SK-N-SH (cell line): Measurements from ENCODE around the gene CLEC18B. TPM values are rescaled to one million over a fixed set of nuclear protein-coding genes. Genes with fewer than 3 reads are reported as not detected.

Experiments used
- CTCF ChIA-PET: fragments of 300-600, 350-600 bp; formaldehyde crosslinking; extraction: SDS; loops from one replicate; lab custom pipeline; 2021; lab: Yijun Ruan, JAX
- POLR2A ChIA-PET: fragments of 350-600 bp; sonication (Branson Sonifier 250); formaldehyde crosslinking; extraction: SDS; loops from one replicate; lab custom pipeline; 2020; ENCODE audit warnings: antibody characterized with exemption, inconsistent platforms; lab: Yijun Ruan, JAX
- DNase-seq: peaks from one replicate; pipeline ENCODE4 v3.0.0; 2012
- H2AFZ ChIP-seq: fragments of 200-600 bp; sonication (generic); 2 replicates; pipeline ENCODE4 v1.8.1; 2016; ENCODE audit warnings: antibody characterized with exemption, mild to moderate bottlenecking, low read depth
- H3F3A ChIP-seq: fragments of 200-600 bp; sonication (generic); replicated peaks from 2 replicates; pipeline ENCODE3; 2016; ENCODE audit warnings: antibody characterized with exemption, mild to moderate bottlenecking; ENCODE audit not compliant: insufficient read depth
- H3K27ac ChIP-seq, 2 experiments: fragments of 200-500 bp in 1 of 2; fragments of 200-600 bp in 1 of 2; sonication (Bioruptor generic) in 1 of 2; sonication (generic), shearing (Covaris generic) in 1 of 2; 2 replicates each; pipeline versions ENCODE4 v1.5.1 to v1.6.1; 2014 to 2016; ENCODE audit warnings: low read depth in 2 of 2, inconsistent platforms in 1 of 2, low read length in 1 of 2, mild to moderate bottlenecking in 1 of 2, mixed read lengths in 1 of 2
- H3K27me3 ChIP-seq: fragments of 200-600 bp; sonication (generic), shearing (Covaris generic); 2 replicates; pipeline ENCODE4 v1.6.1; 2016; ENCODE audit warnings: mixed run types; ENCODE audit not compliant: insufficient read depth
- H3K36me3 ChIP-seq, 2 experiments: fragments of 200-500 bp in 1 of 2; fragments of 200-600 bp in 1 of 2; sonication (Bioruptor generic) in 1 of 2; sonication (generic) in 1 of 2; replicated peaks in 1 of 2; 2 replicates each; pipeline versions ENCODE3 to v1.5.1; 2014 to 2016; ENCODE audit warnings: low read length in 1 of 2, mild to moderate bottlenecking in 1 of 2; ENCODE audit not compliant: insufficient read depth in 2 of 2, control insufficient read depth in 1 of 2
- H3K4me1 ChIP-seq, 2 experiments: fragments of 200-500 bp in 1 of 2; fragments of 200-600 bp in 1 of 2; sonication (Bioruptor generic) in 1 of 2; sonication (generic), shearing (Covaris generic) in 1 of 2; 2 replicates each; pipeline versions ENCODE4 v1.5.1 to v1.6.1; 2014 to 2016; ENCODE audit warnings: low read depth in 1 of 2, low read length in 1 of 2, mixed run types in 1 of 2; ENCODE audit not compliant: insufficient read depth in 2 of 2, control insufficient read depth in 1 of 2
- H3K4me2 ChIP-seq: fragments of 200-600 bp; sonication (generic), shearing (Covaris generic); 2 replicates; pipeline ENCODE4 v1.6.1; 2017; ENCODE audit warnings: mixed run types
- H3K4me3 ChIP-seq, 2 experiments: fragments of 200-500 bp in 1 of 2; fragments of 200-600 bp in 1 of 2; sonication (Bioruptor generic) in 1 of 2; sonication (generic), shearing (Covaris generic) in 1 of 2; 2 replicates each; pipeline versions ENCODE4 v1.5.1 to v1.8.1; 2014 to 2016; ENCODE audit warnings: low read depth in 2 of 2, inconsistent platforms in 1 of 2, low read length in 1 of 2, mild to moderate bottlenecking in 1 of 2, mixed read lengths in 1 of 2, moderate library complexity in 1 of 2
- H3K79me2 ChIP-seq: fragments of 200-600 bp; sonication (generic); 2 replicates; pipeline ENCODE4 v1.8.1; 2017; ENCODE audit warnings: mild to moderate bottlenecking; ENCODE audit not compliant: insufficient read depth
- H3K9ac ChIP-seq: fragments of 200-600 bp; sonication (generic); 2 replicates; pipeline ENCODE4 v1.6.1; 2017; ENCODE audit warnings: mixed run types
- H3K9me2 ChIP-seq: fragments of 200-600 bp; sonication (generic); 2 replicates; pipeline ENCODE4 v1.6.1; 2017; ENCODE audit warnings: mixed run types
- H3K9me3 ChIP-seq: fragments of 200-600 bp; sonication (generic); 2 replicates; pipeline ENCODE4 v1.6.1; 2017; ENCODE audit warnings: mixed run types, mild to moderate bottlenecking, moderate library complexity
- H4K20me1 ChIP-seq: fragments of 200-600 bp; sonication (generic); 2 replicates; pipeline ENCODE4 v1.6.1; 2017; ENCODE audit warnings: mild to moderate bottlenecking, mixed run types; ENCODE audit not compliant: insufficient read depth
- ELF1 ChIP-seq: IDR thresholded peaks from 2 replicates; pipeline ENCODE4 v1.4.0; 2012
- FOXJ3 ChIP-seq: sonication (generic); formaldehyde crosslinking; IDR thresholded peaks from 2 replicates; pipeline ENCODE4 v1.5.1; 2020; ENCODE audit warnings: mild to moderate bottlenecking, missing genetic modification reagents
- FOXM1 ChIP-seq: IDR thresholded peaks from 2 replicates; pipeline ENCODE4 v1.4.0; 2012; ENCODE audit warnings: low read depth, mild to moderate bottlenecking
- IRF3 ChIP-seq: fragments of 150-350 bp; IDR thresholded peaks from 2 replicates; pipeline ENCODE4 v1.6.1; 2016; ENCODE audit warnings: mild to moderate bottlenecking, low read depth, low read length
- MEF2A ChIP-seq: IDR thresholded peaks from 2 replicates; pipeline ENCODE4 v1.4.0; 2012; ENCODE audit warnings: low read depth, borderline replicate concordance
- NFIC ChIP-seq: IDR thresholded peaks from 2 replicates; pipeline ENCODE4 v1.4.0; 2012; ENCODE audit warnings: borderline replicate concordance
- NRF1 ChIP-seq: IDR thresholded peaks from 2 replicates; pipeline ENCODE4 v1.6.1; 2012; ENCODE audit warnings: low read depth, mild to moderate bottlenecking, low read length
- RXRA ChIP-seq: IDR thresholded peaks from 2 replicates; pipeline ENCODE4 v1.4.0; 2012; ENCODE audit warnings: low read depth, mild to moderate bottlenecking, borderline replicate concordance
- YY1 ChIP-seq: IDR thresholded peaks from 2 replicates; pipeline ENCODE4 v1.4.0; 2012; ENCODE audit warnings: low read depth, mild to moderate bottlenecking
- WGBS: methylation state at CpG from one replicate; pipeline ENCODE4 v1.1.6; 2017; ENCODE audit warnings: low lambda C conversion rate; 5-methylcytosine and 5-hydroxymethylcytosine counted together
- polyA plus RNA-seq, 3 experiments: library from polyadenylated mRNA; depleted of rRNA; stranded (reverse); fragments of >200 nt; gene quantifications; 2 replicates each; pipeline ENCODE4 v1.2.3, GENCODE V29; 2012
- TF ChIP-seq, protein P1 (sequence below): IDR thresholded peaks from 2 replicates; pipeline ENCODE4 v1.6.1; 2012; ENCODE audit warnings: mild to moderate bottlenecking, low read depth, low read length, moderate library complexity
- TF ChIP-seq, protein P2 (sequence below): fragments of 150-350 bp; IDR thresholded peaks from 2 replicates; pipeline ENCODE4 v1.6.1; 2017; ENCODE audit warnings: antibody characterized with exemption, low read length, low read depth, borderline replicate concordance

CLEC18B gene
- polyA plus RNA-seq, 1 of the 3 experiments (the other 2 are of a cell fraction), result 0.10 TPM

GRCh38 chr16:74438492-74438979 lies 17.3 kb upstream of the CLEC18B start:
- H3K4me2 ChIP-seq, result no peak overlapping the region
- H3K4me1 ChIP-seq, result no peaks in the 10 kb centered on the region
- H3K9me2 ChIP-seq, result no peaks in the 10 kb centered on the region
- H3K36me3 ChIP-seq, result peaks cover 0 to 3% of the 10 kb centered on the region in 2 experiments
- ChIA-PET CTCF (no interaction called here), POLR2A (no interaction called here)
- TF ChIP-seq FOXM1, result no peak
- TF ChIP-seq, protein P1, sequence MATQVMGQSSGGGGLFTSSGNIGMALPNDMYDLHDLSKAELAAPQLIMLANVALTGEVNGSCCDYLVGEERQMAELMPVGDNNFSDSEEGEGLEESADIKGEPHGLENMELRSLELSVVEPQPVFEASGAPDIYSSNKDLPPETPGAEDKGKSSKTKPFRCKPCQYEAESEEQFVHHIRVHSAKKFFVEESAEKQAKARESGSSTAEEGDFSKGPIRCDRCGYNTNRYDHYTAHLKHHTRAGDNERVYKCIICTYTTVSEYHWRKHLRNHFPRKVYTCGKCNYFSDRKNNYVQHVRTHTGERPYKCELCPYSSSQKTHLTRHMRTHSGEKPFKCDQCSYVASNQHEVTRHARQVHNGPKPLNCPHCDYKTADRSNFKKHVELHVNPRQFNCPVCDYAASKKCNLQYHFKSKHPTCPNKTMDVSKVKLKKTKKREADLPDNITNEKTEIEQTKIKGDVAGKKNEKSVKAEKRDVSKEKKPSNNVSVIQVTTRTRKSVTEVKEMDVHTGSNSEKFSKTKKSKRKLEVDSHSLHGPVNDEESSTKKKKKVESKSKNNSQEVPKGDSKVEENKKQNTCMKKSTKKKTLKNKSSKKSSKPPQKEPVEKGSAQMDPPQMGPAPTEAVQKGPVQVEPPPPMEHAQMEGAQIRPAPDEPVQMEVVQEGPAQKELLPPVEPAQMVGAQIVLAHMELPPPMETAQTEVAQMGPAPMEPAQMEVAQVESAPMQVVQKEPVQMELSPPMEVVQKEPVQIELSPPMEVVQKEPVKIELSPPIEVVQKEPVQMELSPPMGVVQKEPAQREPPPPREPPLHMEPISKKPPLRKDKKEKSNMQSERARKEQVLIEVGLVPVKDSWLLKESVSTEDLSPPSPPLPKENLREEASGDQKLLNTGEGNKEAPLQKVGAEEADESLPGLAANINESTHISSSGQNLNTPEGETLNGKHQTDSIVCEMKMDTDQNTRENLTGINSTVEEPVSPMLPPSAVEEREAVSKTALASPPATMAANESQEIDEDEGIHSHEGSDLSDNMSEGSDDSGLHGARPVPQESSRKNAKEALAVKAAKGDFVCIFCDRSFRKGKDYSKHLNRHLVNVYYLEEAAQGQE, result no peak
- no peak for TF ChIP-seq MEF2A
- no peaks in the 10 kb centered on the region for H3K9me3 ChIP-seq
- no peak overlapping the region for H2AFZ ChIP-seq
- H3K27ac ChIP-seq, result no peak overlapping the region
- H3F3A ChIP-seq, result no peaks in the 10 kb centered on the region
- no peak for DNase-seq
- H3K9ac ChIP-seq, result no peak overlapping the region
- H3K27me3 ChIP-seq, result no peaks in the 10 kb centered on the region
- no peak overlapping the region for H3K4me3 ChIP-seq
- 82% methylated on average over 7 of the region's 7 CpGs for WGBS
- H3K79me2 ChIP-seq, result no peaks in the 10 kb centered on the region
- H4K20me1 ChIP-seq, result no peaks in the 10 kb centered on the region

- Histone ChIP-seq H3K4me3 (no peak overlapping the region), H3K9me3 (no peaks in the 10 kb centered on the region), H3K36me3 (no peaks in the 10 kb centered on the region), H3K27ac (no peak overlapping the region), H3K4me1 (no peaks in the 10 kb centered on the region; a peak in 1 of 4 replicates), H3K4me2 (no peak overlapping the region), H2AFZ (no peak overlapping the region), H3K27me3 (no peaks in the 10 kb centered on the region), H3F3A (no peaks in the 10 kb centered on the region), H3K9ac (no peak overlapping the region), H3K79me2 (no peaks in the 10 kb centered on the region), H4K20me1 (no peaks in the 10 kb centered on the region), H3K9me2 (no peaks in the 10 kb centered on the region)
- TF ChIP-seq FOXM1 (no peak), YY1 (no peak), ELF1 (no peak), NFIC (no peak), RXRA (no peak), NRF1 (no peak), IRF3 (no peak), FOXJ3 (CRISPR knock-in tag) (no peak)
- TF ChIP-seq, protein P2, sequence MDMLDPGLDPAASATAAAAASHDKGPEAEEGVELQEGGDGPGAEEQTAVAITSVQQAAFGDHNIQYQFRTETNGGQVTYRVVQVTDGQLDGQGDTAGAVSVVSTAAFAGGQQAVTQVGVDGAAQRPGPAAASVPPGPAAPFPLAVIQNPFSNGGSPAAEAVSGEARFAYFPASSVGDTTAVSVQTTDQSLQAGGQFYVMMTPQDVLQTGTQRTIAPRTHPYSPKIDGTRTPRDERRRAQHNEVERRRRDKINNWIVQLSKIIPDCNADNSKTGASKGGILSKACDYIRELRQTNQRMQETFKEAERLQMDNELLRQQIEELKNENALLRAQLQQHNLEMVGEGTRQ, result no peak
- ChIA-PET CTCF (interaction anchor here (0.7 to 2.0 kb wide), 8 partner anchors 18 to 191 kb away, joined by 3 to 10 read pairs (median 4); no protein-coding TSS in a partner anchor), POLR2A (interaction anchor here (0.6 kb wide), 1 partner anchor 67 kb away, joined by 3 read pairs; no protein-coding TSS in a partner anchor)
- 81% methylated on average over 3 of the region's 5 CpGs for WGBS
- DNase-seq, result no peak
These were observed 10.2 kb upstream of the CLEC18B start for GRCh38 chr16:74431516-74431915.
